Subcutaneous adipose tissue (tissue), 4 donors: ENCODE results near the gene SERINC3. TPM values are rescaled to one million over a fixed set of nuclear protein-coding genes. Genes with fewer than 3 reads are reported as not detected.

Experiments
- total RNA-seq, 4 donors: library from RNA; depleted of rRNA; stranded (reverse); fragments of >200 nt; gene quantifications; one replicate each; pipeline ENCODE4 v1.1.0, GENCODE V29; 2016
- TF ChIP-seq, protein P1 (sequence below): fragments of 450-650 bp; IDR thresholded peaks from one replicate; pipeline ENCODE4 v1.5.1; 2016; ENCODE audit warnings: low read depth, mild to moderate bottlenecking, control low read depth, antibody characterized with exemption, moderate library complexity

SERINC3 gene
- total RNA-seq, 4 donors from 2014 or later: 137 to 178 (median 148) TPM

DNA sequence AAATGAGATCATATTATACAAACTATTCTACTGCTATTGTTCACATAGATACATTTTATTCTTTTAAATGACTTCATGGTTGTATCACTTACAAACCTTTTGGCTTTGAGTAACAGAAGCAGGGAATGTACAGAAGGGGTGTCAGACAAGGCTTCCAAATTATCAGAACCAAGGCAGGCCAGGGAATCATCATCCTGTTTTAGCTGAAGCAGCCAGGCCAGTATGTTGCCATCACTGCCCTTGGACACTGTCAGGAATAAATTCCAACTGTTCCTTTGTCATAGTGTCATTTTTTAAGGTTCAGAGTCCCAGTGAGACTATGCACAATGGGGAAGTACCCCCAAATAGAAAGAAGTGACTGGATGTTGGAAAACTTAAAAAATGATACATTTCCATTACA lies 37.4 kb upstream of the SERINC3 start:
- TF ChIP-seq, protein P1, sequence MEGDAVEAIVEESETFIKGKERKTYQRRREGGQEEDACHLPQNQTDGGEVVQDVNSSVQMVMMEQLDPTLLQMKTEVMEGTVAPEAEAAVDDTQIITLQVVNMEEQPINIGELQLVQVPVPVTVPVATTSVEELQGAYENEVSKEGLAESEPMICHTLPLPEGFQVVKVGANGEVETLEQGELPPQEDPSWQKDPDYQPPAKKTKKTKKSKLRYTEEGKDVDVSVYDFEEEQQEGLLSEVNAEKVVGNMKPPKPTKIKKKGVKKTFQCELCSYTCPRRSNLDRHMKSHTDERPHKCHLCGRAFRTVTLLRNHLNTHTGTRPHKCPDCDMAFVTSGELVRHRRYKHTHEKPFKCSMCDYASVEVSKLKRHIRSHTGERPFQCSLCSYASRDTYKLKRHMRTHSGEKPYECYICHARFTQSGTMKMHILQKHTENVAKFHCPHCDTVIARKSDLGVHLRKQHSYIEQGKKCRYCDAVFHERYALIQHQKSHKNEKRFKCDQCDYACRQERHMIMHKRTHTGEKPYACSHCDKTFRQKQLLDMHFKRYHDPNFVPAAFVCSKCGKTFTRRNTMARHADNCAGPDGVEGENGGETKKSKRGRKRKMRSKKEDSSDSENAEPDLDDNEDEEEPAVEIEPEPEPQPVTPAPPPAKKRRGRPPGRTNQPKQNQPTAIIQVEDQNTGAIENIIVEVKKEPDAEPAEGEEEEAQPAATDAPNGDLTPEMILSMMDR: no peak

DNA sequence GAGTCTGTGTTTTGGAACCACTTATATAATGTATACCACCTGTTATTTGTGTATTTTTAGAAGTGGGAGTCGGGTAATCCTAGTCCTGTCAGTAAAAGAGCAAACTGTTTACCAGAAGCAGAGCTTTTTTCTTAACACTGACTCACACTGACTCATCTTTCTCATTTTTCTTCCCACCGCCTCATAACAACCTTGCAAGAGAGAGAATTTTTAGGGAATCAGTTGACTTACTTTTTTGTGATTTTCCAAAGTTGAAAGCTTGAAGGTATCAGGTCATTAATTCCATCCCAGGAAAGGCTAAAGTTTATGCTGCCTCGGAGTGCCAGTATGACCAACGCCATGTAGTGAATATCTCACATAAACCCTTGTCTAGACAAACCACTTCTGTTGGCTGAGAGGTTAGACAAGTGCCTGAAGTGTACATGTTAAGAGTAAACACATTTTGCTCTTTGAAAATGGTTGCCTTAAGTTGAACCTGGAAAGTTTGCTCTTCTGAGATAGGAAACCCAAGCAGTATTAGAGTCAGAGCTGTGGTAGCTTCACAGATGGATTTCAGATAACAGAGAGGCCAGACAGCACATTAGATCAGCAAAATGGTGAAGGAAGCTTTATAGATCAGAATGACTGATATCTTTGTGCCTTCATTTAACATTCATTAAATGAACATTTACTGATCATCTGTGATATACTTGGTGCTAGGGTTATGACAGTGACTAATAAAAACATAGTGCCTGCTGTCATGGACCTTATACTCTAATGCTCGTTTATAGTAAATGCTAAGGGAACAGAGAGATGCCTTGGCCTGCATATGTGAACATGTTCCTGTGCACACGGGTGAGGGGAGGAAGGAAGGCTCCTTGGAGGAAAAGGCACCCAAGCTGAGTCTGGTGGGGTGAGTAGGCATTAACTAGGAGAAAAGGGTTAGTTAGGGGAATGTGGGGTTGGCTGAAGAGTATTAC lies 31.4 kb upstream of the SERINC3 start:
- TF ChIP-seq, protein P1: no peak

DNA sequence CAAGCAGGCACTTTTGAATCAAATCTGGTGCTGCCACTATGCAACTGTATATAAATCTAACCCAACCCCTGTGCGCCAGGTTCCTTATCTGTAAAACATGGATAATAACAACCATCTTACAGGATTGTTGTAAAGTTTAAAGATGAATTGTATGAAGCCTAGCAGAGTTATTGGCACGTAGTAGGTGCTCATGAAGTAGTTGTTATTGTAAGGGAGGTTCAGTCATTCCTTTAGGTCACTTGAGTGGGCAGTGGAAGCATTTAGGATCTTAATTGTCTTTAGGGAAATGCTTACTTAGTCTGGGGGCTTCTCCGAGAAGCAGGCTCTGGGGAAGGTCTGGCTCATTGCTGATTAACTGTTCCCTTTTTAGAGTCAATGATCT lies 30.7 kb upstream of the SERINC3 start:
- TF ChIP-seq, protein P1: no peak

DNA sequence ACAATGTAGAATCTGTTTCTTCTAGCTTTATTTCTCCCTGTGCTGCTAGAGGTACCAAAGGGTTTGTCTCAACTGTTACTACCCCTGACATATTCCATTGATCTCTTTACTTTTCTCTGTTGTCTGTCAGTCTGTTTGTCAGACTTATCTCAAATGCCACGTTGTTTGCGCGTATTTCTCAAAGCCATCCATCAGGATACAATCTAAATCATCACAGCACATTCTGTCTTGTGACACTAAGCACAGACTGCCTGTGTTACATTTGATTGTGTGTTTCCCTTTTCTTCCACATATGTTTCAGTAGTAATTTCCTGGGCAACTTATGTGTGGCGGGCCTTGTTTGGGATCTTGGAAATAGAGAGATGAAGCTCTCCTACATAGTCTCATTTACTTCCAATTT lies 30.2 kb upstream of the SERINC3 start:
- TF ChIP-seq, protein P1: no peak

DNA sequence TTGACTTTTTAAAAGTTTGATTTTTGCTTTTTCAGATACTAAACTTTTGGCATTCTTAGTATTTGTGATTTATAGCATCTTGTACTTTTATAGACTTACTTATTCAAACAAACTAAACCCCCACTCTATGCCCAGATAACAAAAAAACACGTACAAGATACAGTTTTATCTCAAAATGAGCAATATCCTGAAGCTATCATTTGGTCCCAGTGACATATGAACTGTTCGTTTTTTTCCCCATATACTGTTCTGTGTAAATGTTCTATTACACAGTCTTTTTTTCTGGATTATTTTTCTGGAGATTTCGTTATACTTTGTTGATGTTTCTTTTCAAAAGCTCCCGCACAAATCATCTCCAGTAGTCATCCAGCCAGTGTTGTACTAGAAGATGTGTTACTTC lies 27.3 kb upstream of the SERINC3 start:
- TF ChIP-seq, protein P1: no peak

DNA sequence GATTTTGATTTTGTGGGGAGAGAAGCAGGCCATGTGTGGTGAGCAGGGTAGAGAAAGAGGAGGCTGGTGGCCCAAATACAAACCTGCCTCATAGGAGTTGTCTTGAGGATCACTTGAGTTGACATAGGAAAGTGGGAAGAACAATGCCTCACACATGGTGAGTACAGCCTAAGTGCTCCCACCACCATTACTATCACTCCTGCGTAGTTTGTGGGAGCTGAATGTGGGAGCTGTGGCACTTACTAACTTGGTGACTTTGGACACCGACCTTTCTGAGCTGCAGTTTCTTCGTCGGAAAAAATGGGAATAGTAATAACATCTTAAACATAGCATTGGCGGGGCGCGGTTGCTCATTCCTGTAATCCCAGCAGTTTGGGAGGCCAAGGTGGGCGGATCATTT lies 25.5 kb upstream of the SERINC3 start:
- TF ChIP-seq, protein P1: no peak

DNA sequence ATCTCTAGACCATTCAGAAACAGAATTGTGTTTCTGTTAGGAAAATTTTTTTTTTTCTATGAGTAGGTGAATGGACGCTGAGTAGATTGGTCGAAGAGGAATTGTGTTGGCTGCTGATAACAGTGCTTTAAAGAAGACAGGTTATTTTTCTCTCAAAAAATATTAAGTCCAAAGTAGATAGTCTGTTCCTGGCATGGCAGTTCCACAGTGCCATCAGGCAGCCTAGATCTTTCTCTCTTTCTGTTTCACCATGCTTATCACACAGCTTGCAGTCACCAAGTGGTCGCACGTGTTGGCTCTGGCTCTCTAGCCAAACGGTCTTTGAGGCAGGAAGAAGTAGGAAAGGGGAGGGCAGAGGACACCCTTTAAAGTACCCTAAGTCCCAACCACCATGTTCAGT lies 22.4 kb upstream of the SERINC3 start:
- TF ChIP-seq, protein P1: no peak
